Kidney epithelial cell (primary cell): Measurements from ENCODE around the gene SGCD. TPM values are rescaled to one million over a fixed set of nuclear protein-coding genes. Genes with fewer than 3 reads are reported as not detected.
A peak's percentile ranks its signal among the peaks of the same experiment; 100 is the strongest.

ENCODE experiments used
- DNase-seq: peaks from one replicate; pipeline ENCODE4 v3.0.0-alpha.2; 2010; ENCODE audit warnings: low read depth
- H3K27me3 ChIP-seq: 2 replicates; pipeline ENCODE4 v1.6.0; 2011; ENCODE audit warnings: low read length; ENCODE audit not compliant: control insufficient read depth, insufficient read depth
- H3K36me3 ChIP-seq: 2 replicates; pipeline ENCODE4 v1.5.1; 2011; ENCODE audit warnings: low read length; ENCODE audit not compliant: control insufficient read depth, insufficient read depth
- H3K4me3 ChIP-seq: 2 replicates; pipeline ENCODE4 v1.5.1; 2011; ENCODE audit warnings: low read depth, mild to moderate bottlenecking, control low read depth, low read length
- CTCF ChIP-seq: IDR thresholded peaks from 2 replicates; pipeline ENCODE4 v1.5.1; 2011; ENCODE audit warnings: mild to moderate bottlenecking, moderate library complexity, low read length, control low read depth, inconsistent platforms; ENCODE audit not compliant: insufficient read depth, poor library complexity, severe bottlenecking
- total RNA-seq: library from RNA; depleted of rRNA; stranded (reverse); fragments of >200 nt; gene quantifications from 2 replicates; pipeline ENCODE4 v1.2.3, GENCODE V29; 2015

Gene SGCD
- total RNA-seq, 1 donor from 2014 or later: 0.29 TPM

- TF ChIP-seq CTCF: no peak
- no peaks in the 10 kb centered on the region for H3K36me3 ChIP-seq
- H3K27me3 ChIP-seq: no peaks in the 10 kb centered on the region
- H3K4me3 ChIP-seq: no peak overlapping the region
- DNase-seq: no peak
Observed at GRCh38 chr5:156386976-156387375, 60.0 kb downstream of the SGCD start.

- Histone ChIP-seq H3K4me3 (no peak overlapping the region), H3K27me3 (no peaks in the 10 kb centered on the region), H3K36me3 (no peaks in the 10 kb centered on the region)
- DNase-seq: no peak
- no peak for TF ChIP-seq CTCF
Observed at GRCh38 chr5:156387391-156387790, 60.4 kb downstream of the SGCD start.

- Histone ChIP-seq H3K27me3 (no peaks in the 10 kb centered on the region), H3K4me3 (no peak overlapping the region), H3K36me3 (no peaks in the 10 kb centered on the region)
- TF ChIP-seq CTCF: no peak
- DNase-seq: no peak
Observed at GRCh38 chr5:156388233-156388632, 61.3 kb downstream of the SGCD start.

DNA sequence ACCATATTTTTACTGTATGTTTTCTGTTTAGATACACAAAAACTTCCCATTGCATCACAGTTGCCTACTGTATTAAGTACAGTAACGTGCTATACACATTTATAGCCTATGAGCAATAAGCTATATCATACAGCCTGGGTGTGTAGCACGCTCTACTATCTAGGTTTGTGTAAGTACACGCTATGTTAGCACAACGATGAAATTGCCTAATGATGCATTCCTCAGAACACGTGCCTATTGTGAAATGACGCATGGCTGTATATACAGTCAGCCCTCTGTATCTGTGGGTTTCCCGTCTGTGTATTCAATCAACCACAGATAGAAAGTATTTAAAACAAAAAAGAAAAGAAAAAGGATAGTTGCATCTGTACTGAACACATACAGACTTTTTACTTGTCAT, 64.2 kb downstream of the SGCD start:
- H3K27me3 ChIP-seq: no peaks in the 10 kb centered on the region
- DNase-seq: peak; percentile 43
- no peak overlapping the region for H3K4me3 ChIP-seq
- TF ChIP-seq CTCF: no peak
- H3K36me3 ChIP-seq: no peaks in the 10 kb centered on the region

- TF ChIP-seq CTCF: no peak
- Histone ChIP-seq H3K36me3 (no peaks in the 10 kb centered on the region), H3K4me3 (no peak overlapping the region), H3K27me3 (no peaks in the 10 kb centered on the region)
- DNase-seq: no peak
Observed at GRCh38 chr5:156393980-156394379, 67.0 kb downstream of the SGCD start.

DNA sequence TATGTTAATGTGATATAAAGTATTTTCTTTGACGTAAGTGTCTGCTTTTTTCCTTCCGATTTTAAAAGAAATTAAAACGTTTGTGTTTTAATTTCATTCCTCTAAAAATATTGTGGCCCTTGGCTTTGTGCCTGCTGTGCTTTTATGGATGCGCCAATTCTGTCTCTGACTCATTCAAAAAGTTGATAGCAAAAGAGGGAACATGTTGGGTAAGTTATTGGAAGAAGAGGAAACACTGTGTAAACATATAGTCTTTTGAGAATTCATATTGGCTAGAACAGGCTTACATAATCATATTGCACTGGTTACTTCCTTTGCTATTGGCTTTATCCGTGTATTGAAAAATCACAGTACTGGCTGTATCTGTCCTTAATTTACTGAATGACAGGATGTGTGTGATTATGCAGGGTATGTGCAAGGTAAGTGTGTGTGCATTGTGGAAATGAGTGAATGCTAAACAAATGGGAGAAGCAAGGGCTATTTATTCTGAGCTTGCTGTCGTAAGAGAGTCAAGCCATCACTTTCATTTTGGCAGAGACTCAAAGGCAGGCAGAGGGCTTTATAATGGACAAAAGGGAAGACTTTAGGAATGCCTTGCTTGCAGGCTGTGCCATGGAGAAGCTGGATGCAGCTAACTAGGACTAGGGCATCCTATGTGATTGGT, 67.8 kb downstream of the SGCD start:
- DNase-seq: no peak
- Histone ChIP-seq H3K27me3 (no peaks in the 10 kb centered on the region), H3K36me3 (no peaks in the 10 kb centered on the region), H3K4me3 (no peak overlapping the region)
- TF ChIP-seq CTCF: no peak
